Left lung (tissue), 10 donors: Measurements from ENCODE around the gene ST7. TPM values are rescaled to one million over a fixed set of nuclear protein-coding genes. Genes with fewer than 3 reads are reported as not detected.
A peak's percentile ranks its signal among the peaks of the same experiment; 100 is the strongest.

Experiments
- ATAC-seq: fragments of 200-7000 bp; cut with Tn5 transposase; one replicate; pipeline ENCODE4 v1.9.1; 2020; ENCODE audit warnings: moderate library complexity
- DNase-seq, 4 donors: peaks; one replicate each; pipeline ENCODE4 v3.0.0-alpha.2; 2013 to 2020
- H3K27ac ChIP-seq, 2 donors: fragments of 200-600 bp; sonication (generic) in 1 of 2; one replicate each; pipeline versions ENCODE4 v1.5.0 to v1.8.0; 2020 to 2021
- H3K27me3 ChIP-seq, 2 donors: fragments of 200-600 bp; sonication (generic) in 1 of 2; one replicate each; pipeline versions ENCODE4 v1.5.0 to v1.8.0; 2020 to 2021
- H3K36me3 ChIP-seq, 2 donors: fragments of 200-600 bp; sonication (generic) in 1 of 2; one replicate each; pipeline versions ENCODE4 v1.5.0 to v1.8.0; 2020 to 2021
- H3K4me1 ChIP-seq, 2 donors: fragments of 200-600 bp; one replicate each; pipeline ENCODE4 v1.8.0; 2021
- H3K4me3 ChIP-seq, 2 donors: fragments of 200-600 bp; sonication (generic) in 1 of 2; one replicate each; pipeline versions ENCODE4 v1.5.0 to v1.8.0; 2020 to 2021; ENCODE audit warnings: mild to moderate bottlenecking in 1 of 2
- H3K9me3 ChIP-seq, 2 donors: fragments of 200-600 bp; sonication (generic) in 1 of 2; one replicate each; pipeline versions ENCODE4 v1.5.0 to v1.8.0; 2020 to 2021
- intact Hi-C, 2 donors: fragments of 100-400 bp; cut with DNase I; formaldehyde crosslinking; loops; one replicate each; pipeline versions ENCODE4 v1.11.2 to v1.14.2; 2022
- polyA plus RNA-seq, 6 donors: library from polyadenylated mRNA; unstranded; fragments of 120-200 nt; gene quantifications; one replicate each; pipeline ENCODE4 v1.2.1, GENCODE V29; 2013; ENCODE audit not compliant: insufficient read length in 6 of 6
- total RNA-seq, 2 donors: library from RNA; stranded (reverse); fragmentation: NEBNext Ultra II Directional; extraction: Animal tissue kit (Norgen Biotek cat#: 25700); gene quantifications; one replicate each; pipeline ENCODE4 v1.2.1, GENCODE V29; 2021
- TF ChIP-seq, protein P1 (sequence below), 2 donors: fragments of 200-600 bp; sonication (generic) in 1 of 2; IDR thresholded peaks; one replicate each; pipeline versions ENCODE4 v1.5.0 to v1.8.0; 2021; ENCODE audit warnings: antibody characterized with exemption in 2 of 2
- donor health status: DM: no; HTN: yes; CAD: no.
- donor health status: DM: no; HTN: no; CAD: no.

Gene ST7
- total and polyA plus RNA-seq, 8 donors = 36.3 to 60.6 (median 48.4) TPM

DNA sequence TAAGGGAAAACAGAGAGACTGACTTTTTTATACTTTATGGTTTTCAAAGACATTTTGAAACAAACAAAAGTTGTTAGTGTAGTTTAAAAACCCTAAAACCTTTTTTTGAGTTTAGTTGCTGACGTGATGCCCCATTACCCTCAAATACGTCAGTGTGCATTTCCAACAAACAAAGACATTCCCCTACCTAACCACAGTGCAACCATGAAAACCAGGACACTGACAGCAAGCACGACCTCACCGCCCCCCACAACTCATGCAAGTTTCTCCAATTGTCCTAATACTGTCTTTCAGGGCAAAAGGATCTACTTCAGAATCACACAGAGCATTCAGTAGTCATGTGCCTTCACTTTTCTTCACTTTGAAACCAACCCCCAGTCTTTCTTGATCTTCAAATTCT lies 294.5 kb downstream of the ST7 start:
- Histone ChIP-seq H3K36me3 (no peaks in the 10 kb centered on the region), H3K27ac (no peak overlapping the region), H3K4me3 (no peak overlapping the region), H3K27me3 (no peaks in the 10 kb centered on the region), H3K4me1 (no peaks in the 10 kb centered on the region), H3K9me3 (peaks cover 0 to 8% of the 10 kb centered on the region in 2 donors)
- intact Hi-C loops = no loop called here
- DNase-seq = no peak
- no peak for ATAC-seq
- TF ChIP-seq, protein P1, sequence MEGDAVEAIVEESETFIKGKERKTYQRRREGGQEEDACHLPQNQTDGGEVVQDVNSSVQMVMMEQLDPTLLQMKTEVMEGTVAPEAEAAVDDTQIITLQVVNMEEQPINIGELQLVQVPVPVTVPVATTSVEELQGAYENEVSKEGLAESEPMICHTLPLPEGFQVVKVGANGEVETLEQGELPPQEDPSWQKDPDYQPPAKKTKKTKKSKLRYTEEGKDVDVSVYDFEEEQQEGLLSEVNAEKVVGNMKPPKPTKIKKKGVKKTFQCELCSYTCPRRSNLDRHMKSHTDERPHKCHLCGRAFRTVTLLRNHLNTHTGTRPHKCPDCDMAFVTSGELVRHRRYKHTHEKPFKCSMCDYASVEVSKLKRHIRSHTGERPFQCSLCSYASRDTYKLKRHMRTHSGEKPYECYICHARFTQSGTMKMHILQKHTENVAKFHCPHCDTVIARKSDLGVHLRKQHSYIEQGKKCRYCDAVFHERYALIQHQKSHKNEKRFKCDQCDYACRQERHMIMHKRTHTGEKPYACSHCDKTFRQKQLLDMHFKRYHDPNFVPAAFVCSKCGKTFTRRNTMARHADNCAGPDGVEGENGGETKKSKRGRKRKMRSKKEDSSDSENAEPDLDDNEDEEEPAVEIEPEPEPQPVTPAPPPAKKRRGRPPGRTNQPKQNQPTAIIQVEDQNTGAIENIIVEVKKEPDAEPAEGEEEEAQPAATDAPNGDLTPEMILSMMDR (IDR thresholded peaks at IDR 0.05) = no peak

DNA sequence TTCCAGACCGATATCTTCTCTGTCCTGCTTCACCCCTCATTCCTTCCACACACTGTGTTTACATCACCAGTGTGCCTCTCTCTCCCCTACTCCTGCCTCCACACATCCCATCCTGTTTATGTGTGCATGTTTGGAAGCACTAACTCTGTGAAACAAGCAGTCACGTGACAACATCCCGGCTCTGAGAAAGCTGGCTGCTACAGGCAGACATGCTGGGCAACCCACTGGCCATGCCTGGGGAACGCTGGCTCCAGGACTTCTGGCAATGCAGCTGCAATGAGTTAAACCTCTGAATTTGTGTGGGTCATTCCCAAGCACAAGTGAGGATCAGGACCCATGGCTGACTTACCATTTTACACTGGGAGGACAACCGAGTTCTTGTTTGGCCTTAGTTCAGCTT lies 295.5 kb downstream of the ST7 start:
- H3K27ac ChIP-seq = no peak overlapping the region
- H3K4me1 ChIP-seq = no peaks in the 10 kb centered on the region
- H3K36me3 ChIP-seq = no peaks in the 10 kb centered on the region
- DNase-seq (peak in 1 of 4 donors; percentile 10), ATAC-seq (no peak)
- peaks cover 0 to 8% of the 10 kb centered on the region in 2 donors for H3K9me3 ChIP-seq
- TF ChIP-seq, protein P1 (IDR thresholded peaks at IDR 0.05) = no peak
- no peak overlapping the region for H3K4me3 ChIP-seq
- H3K27me3 ChIP-seq = no peaks in the 10 kb centered on the region
- intact Hi-C loops = no loop called here

DNA sequence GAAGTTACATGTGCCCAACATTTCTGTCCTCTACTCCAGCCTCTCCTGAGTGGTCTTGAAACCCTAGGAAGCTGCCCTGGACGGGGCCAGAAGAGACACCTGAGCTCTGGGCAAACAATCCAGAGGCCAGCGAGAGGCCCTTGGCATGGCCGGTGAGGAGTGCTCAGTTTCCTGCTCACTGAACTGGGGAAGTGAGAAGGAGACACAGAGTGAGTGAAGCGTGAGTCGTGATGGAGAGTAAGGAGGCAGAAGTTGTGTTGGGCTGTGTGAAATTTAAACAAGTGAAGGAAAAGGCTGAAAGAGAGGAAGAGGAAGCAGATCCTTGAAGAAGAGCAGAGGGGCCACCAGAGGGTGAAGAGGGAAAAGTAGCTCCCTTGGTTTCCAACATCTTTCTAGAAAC lies 296.4 kb downstream of the ST7 start:
- Histone ChIP-seq H3K27ac (no peak overlapping the region), H3K4me3 (no peak overlapping the region), H3K36me3 (no peaks in the 10 kb centered on the region), H3K27me3 (no peaks in the 10 kb centered on the region), H3K9me3 (peaks cover 0 to 6% of the 10 kb centered on the region in 2 donors), H3K4me1 (no peaks in the 10 kb centered on the region)
- intact Hi-C loops = no loop called here
- DNase-seq (no peak), ATAC-seq (peak; percentile 22)
- TF ChIP-seq, protein P1 (IDR thresholded peaks at IDR 0.05) = no peak

GRCh38 chr7:117250245-117250644 lies 296.9 kb downstream of the ST7 start:
- intact Hi-C loops = no loop called here
- H3K9me3 ChIP-seq = peaks cover 0 to 5% of the 10 kb centered on the region in 2 donors
- TF ChIP-seq, protein P1 (IDR thresholded peaks at IDR 0.05) = no peak
- DNase-seq (no peak), ATAC-seq (no peak)
- no peaks in the 10 kb centered on the region for H3K27me3 ChIP-seq
- no peaks in the 10 kb centered on the region for H3K36me3 ChIP-seq
- H3K4me3 ChIP-seq = no peak overlapping the region
- no peak overlapping the region for H3K27ac ChIP-seq
- no peaks in the 10 kb centered on the region for H3K4me1 ChIP-seq

DNA sequence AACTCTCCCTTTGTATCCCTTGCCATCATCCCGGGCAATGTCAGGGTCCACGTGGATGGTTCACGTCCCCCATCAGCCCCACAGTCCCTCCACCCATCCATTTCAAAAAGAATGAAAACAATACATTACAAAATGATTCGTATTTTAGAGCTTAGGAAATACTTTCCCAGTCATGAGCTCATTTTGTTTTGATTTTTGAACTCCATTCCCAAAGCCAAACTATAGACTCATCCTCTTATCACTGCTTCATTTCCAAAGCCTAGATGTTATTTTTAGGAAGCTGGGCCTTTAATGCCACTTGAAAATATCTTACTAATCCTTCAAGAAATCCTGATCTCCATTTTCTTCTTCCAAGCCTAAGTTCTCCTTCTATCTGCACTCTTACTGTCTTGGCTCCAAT lies 297.5 kb downstream of the ST7 start:
- DNase-seq (no peak), ATAC-seq (no peak)

More for the DNA sequence above, 297.5 kb downstream of the ST7 start:
- Histone ChIP-seq H3K27ac (no peak overlapping the region), H3K4me3 (no peak overlapping the region), H3K36me3 (no peaks in the 10 kb centered on the region), H3K4me1 (no peaks in the 10 kb centered on the region), H3K9me3 (peaks cover 0 to 1% of the 10 kb centered on the region in 2 donors), H3K27me3 (no peaks in the 10 kb centered on the region)
- intact Hi-C loops = no loop called here
- TF ChIP-seq, protein P1 (IDR thresholded peaks at IDR 0.05) = no peak
